HepG2 (cell line): Measurements from ENCODE around the gene HMX1.

ENCODE experiments used
- EP300 ChIP-seq, 3 experiments: sonication (generic) in 1 of 3; formaldehyde crosslinking in 1 of 3; IDR thresholded peaks; 2 replicates each; pipeline versions ENCODE4 v1.5.1 to v1.6.1; 2011 to 2020; ENCODE audit warnings: low read depth in 2 of 3, low read length in 2 of 3, borderline replicate concordance in 1 of 3, improper control_type of control experiment in 1 of 3, mild to moderate bottlenecking in 1 of 3, missing genetic modification reagents in 1 of 3, moderate library complexity in 1 of 3
- POLR2A ChIP-seq, 2 experiments: IDR thresholded peaks; 2 replicates each; pipeline ENCODE4 v1.6.1; 2011; ENCODE audit warnings: low read depth in 2 of 2, low read length in 2 of 2, mild to moderate bottlenecking in 1 of 2, moderate library complexity in 1 of 2; ENCODE audit not compliant: insufficient read depth in 1 of 2

DNA sequence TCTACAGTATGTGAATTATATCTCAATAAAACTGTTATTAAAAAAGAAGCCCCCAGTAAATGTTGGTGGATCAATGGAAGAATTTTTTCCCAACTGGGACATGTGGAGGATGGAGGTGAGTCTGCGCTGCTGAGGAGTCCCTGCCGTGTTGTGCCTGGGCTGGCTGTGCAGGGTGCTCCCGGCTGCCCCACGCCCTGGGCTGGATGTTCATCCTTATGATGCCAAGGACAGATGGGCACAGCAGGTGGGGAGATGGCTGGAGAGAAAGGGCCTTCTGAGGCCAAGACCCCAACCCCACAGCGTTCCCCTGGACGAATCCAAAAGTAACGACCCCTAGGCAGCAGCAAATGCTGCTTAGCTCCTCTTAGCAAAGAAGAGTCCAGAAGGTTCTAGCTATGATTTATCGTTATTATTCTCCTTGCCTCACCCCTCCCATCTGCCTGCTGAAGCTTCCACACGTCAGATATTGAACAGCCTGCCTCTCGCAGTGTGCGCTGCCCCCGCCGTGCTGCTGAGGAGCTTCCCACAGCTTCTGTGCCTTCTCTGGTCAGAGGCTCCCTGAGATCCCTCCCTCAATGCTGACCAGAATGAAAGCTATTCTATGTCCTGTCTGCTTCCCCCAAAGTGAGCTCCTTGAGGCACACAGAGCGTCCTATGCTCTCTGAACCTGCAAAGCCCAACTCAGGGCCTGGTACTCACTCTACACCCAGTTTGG, 26.5 kb downstream of the HMX1 start:
- TF ChIP-seq POLR2A (IDR thresholded peaks at IDR 0.05; ENCODE audit: insufficient read depth in 1 of 2, low read depth in 2 of 2, low read length in 2 of 2) = no peak
- no peak for TF ChIP-seq EP300 (IDR thresholded peaks at IDR 0.05; ENCODE audit: low read depth in 2 of 2, low read length in 2 of 2)
- TF ChIP-seq EP300 (CRISPR knock-in tag; IDR thresholded peaks at IDR 0.05; ENCODE audit: borderline replicate concordance) = no peak
